GM12878 (cell line): ENCODE results near the gene TIPRL. TPM values are rescaled to one million over a fixed set of nuclear protein-coding genes. Genes with fewer than 3 reads are reported as not detected.

Experiments
- ATAC-seq: fragments of 200-7000 bp; cut with Tn5 transposase; 3 replicates; pipeline ENCODE4 v1.9.1; 2020; ENCODE audit warnings: mild to moderate bottlenecking, moderate library complexity
- BruUV-seq: library from RNA; stranded (reverse); fragments of 400-500 nt; replicated peaks from 2 replicates; lab custom pipeline; 2021; lab: Mats Ljungman, UMichigan
- CTCF ChIA-PET: fragments of 300-600 bp; sonication (Branson Sonifier 250); formaldehyde crosslinking; extraction: SDS; loops from one replicate; lab custom pipeline; 2021; ENCODE audit warnings: inconsistent platforms; lab: Yijun Ruan, JAX
- POLR2A ChIA-PET: fragments of 350-600 bp; formaldehyde crosslinking; extraction: SDS; loops from one replicate; lab custom pipeline; 2021; ENCODE audit warnings: inconsistent platforms; lab: Charles Lee
- RAD21 ChIA-PET: fragments of 300-600 bp; sonication (Branson Sonifier 250); formaldehyde crosslinking; loops from one replicate; lab custom pipeline; 2023; ENCODE audit warnings: antibody characterized with exemption; ENCODE audit not compliant: unreplicated experiment; lab: Charles Lee
- SMC1A ChIA-PET: fragments of 300-600 bp; sonication (Branson Sonifier 250); formaldehyde crosslinking; loops from one replicate; lab custom pipeline; 2023; ENCODE audit not compliant: unreplicated experiment, uncharacterized antibody; lab: Charles Lee
- DNase-seq: peaks from one replicate; pipeline ENCODE4 v3.0.0-alpha.2; 2011; ENCODE audit warnings: low read depth, low spot score
- FAIRE-seq: peaks from 3 replicates; lab custom pipeline; 2011; peaks lifted over from hg19 to GRCh38; lab: Jason Lieb, UNC
- H2AFZ ChIP-seq: 2 replicates; pipeline ENCODE4 v1.6.0; 2011; ENCODE audit warnings: low read depth, low read length, control low read depth; ENCODE audit not compliant: control insufficient read depth
- H3K27ac ChIP-seq: 2 replicates; pipeline ENCODE4 v1.5.1; 2011; ENCODE audit warnings: control low read depth; ENCODE audit not compliant: control insufficient read depth, insufficient read depth
- H3K27me3 ChIP-seq, 2 experiments: replicated peaks in 1 of 2; 2 replicates each; pipeline versions ENCODE4 v1.6.0 to v1.6.1; 2011; ENCODE audit warnings: low read length in 1 of 2; ENCODE audit not compliant: control insufficient read depth in 2 of 2, insufficient read depth in 2 of 2
- H3K36me3 ChIP-seq, 2 experiments: 2 replicates each; pipeline ENCODE4 v1.5.1; 2011; ENCODE audit warnings: low read length in 1 of 2; ENCODE audit not compliant: control insufficient read depth in 2 of 2, insufficient read depth in 2 of 2
- H3K4me1 ChIP-seq: 2 replicates; pipeline ENCODE4 v1.6.1; 2011; ENCODE audit warnings: mild to moderate bottlenecking, low read length, moderate library complexity, mixed read lengths; ENCODE audit not compliant: control insufficient read depth, insufficient read depth
- H3K4me2 ChIP-seq: 2 replicates; pipeline ENCODE4 v1.6.0; 2011; ENCODE audit warnings: control low read depth; ENCODE audit not compliant: control insufficient read depth, insufficient read depth
- H3K4me3 ChIP-seq: fragments of 200-600 bp; sonication (generic); 2 replicates; pipeline ENCODE4 v1.5.1; 2016
- H3K79me2 ChIP-seq: 2 replicates; pipeline ENCODE4 v1.6.0; 2011; ENCODE audit warnings: low read length; ENCODE audit not compliant: control insufficient read depth, insufficient read depth
- H3K9ac ChIP-seq: 2 replicates; pipeline ENCODE4 v1.8.0; 2011; ENCODE audit warnings: low read length, control low read depth, mixed read lengths; ENCODE audit not compliant: control insufficient read depth, insufficient read depth
- H3K9me3 ChIP-seq: replicated peaks from 3 replicates; pipeline ENCODE4 v1.5.1; 2011; ENCODE audit warnings: mild to moderate bottlenecking, low read length; ENCODE audit not compliant: control insufficient read depth, insufficient read depth
- H4K20me1 ChIP-seq: 2 replicates; pipeline ENCODE4 v1.6.0; 2011; ENCODE audit not compliant: control insufficient read depth, insufficient read depth
- ATF2 ChIP-seq: IDR thresholded peaks from 2 replicates; pipeline ENCODE4 v1.6.1; 2012; ENCODE audit warnings: low read length, inconsistent platforms
- ATF3 ChIP-seq: IDR thresholded peaks from 2 replicates; pipeline ENCODE4 v1.6.1; 2011; ENCODE audit warnings: low read depth, mild to moderate bottlenecking, low read length, moderate library complexity, borderline replicate concordance; ENCODE audit errors: extremely low read depth
- BHLHE40 ChIP-seq, 2 experiments: fragments of 450-650 bp in 1 of 2; IDR thresholded peaks; 2 replicates each; pipeline ENCODE4 v1.6.1; 2011 to 2017; ENCODE audit warnings: low read depth in 2 of 2, borderline replicate concordance in 1 of 2, improper control_type of control experiment in 1 of 2, low read length in 1 of 2, mild to moderate bottlenecking in 1 of 2
- CBX3 ChIP-seq: fragments of 200-600 bp; sonication (generic); IDR thresholded peaks from 2 replicates; pipeline ENCODE4 v1.6.1; 2016; ENCODE audit warnings: low read depth, borderline replicate concordance
- CEBPZ ChIP-seq: fragments of 150-350 bp; IDR thresholded peaks from 2 replicates; pipeline ENCODE4 v1.6.1; 2016; ENCODE audit warnings: low read depth, low read length
- E2F4 ChIP-seq: IDR thresholded peaks from 2 replicates; pipeline ENCODE4 v1.6.1; 2012; ENCODE audit warnings: low read depth, low read length, improper control_type of control experiment
- EP300 ChIP-seq, 2 experiments: fragments of 150-350 bp in 1 of 2; IDR thresholded peaks; 2 replicates each; pipeline ENCODE4 v1.6.1; 2011 to 2012; ENCODE audit warnings: low read depth in 2 of 2, low read length in 2 of 2, borderline replicate concordance in 1 of 2, improper control_type of control experiment in 1 of 2, inconsistent platforms in 1 of 2; ENCODE audit not compliant: control insufficient read depth in 1 of 2
- GABPA ChIP-seq: IDR thresholded peaks from 2 replicates; pipeline ENCODE4 v1.6.1; 2014; ENCODE audit warnings: antibody characterized with exemption, low read depth, mild to moderate bottlenecking, inconsistent platforms
- GATAD2B ChIP-seq: fragments of 450-650 bp; conservative IDR thresholded peaks from 2 replicates; pipeline ENCODE4 v1.6.1; 2017; ENCODE audit warnings: low read depth, mild to moderate bottlenecking, moderate library complexity
- HDGF ChIP-seq: fragments of 450-650 bp; IDR thresholded peaks from 2 replicates; pipeline ENCODE4 v1.6.1; 2016; ENCODE audit warnings: antibody characterized with exemption
- NFIC ChIP-seq: IDR thresholded peaks from 2 replicates; pipeline ENCODE4 v1.6.1; 2012; ENCODE audit warnings: low read depth, mild to moderate bottlenecking, inconsistent platforms, low read length, moderate library complexity
- NR2C1 ChIP-seq: fragments of 450-650 bp; IDR thresholded peaks from 2 replicates; pipeline ENCODE4 v1.6.1; 2017; ENCODE audit warnings: antibody characterized with exemption, mild to moderate bottlenecking, moderate library complexity
- NRF1 ChIP-seq: conservative IDR thresholded peaks from 2 replicates; pipeline ENCODE4 v1.6.1; 2011; ENCODE audit warnings: mild to moderate bottlenecking, low read depth, low read length, improper control_type of control experiment
- POU2F2 ChIP-seq: IDR thresholded peaks from 3 replicates; pipeline ENCODE4 v1.6.1; 2011; ENCODE audit warnings: low read depth, mild to moderate bottlenecking, low read length, borderline replicate concordance
- RFX5 ChIP-seq: IDR thresholded peaks from 2 replicates; pipeline ENCODE4 v1.6.1; 2011; ENCODE audit warnings: low read depth, low read length, improper control_type of control experiment
- SMAD1 ChIP-seq: fragments of 450-650 bp; IDR thresholded peaks from 2 replicates; pipeline ENCODE4 v1.6.1; 2018; ENCODE audit warnings: mild to moderate bottlenecking, low read depth; ENCODE audit not compliant: partially characterized antibody
- SMAD5 ChIP-seq: IDR thresholded peaks from 2 replicates; pipeline ENCODE4 v1.6.1; 2016; ENCODE audit warnings: antibody characterized with exemption, low read depth
- SREBF1 ChIP-seq: IDR thresholded peaks from 2 replicates; pipeline ENCODE4 v1.6.1; 2012; ENCODE audit warnings: mild to moderate bottlenecking, low read length
- ZZZ3 ChIP-seq: IDR thresholded peaks from 2 replicates; pipeline ENCODE4 v1.6.1; 2011; ENCODE audit warnings: low read depth; ENCODE audit not compliant: control insufficient read depth, insufficient read length
- WGBS: methylation state at CpG from one replicate; pipeline ENCODE4 v1.1.6; 2016; ENCODE audit warnings: low lambda C conversion rate; ENCODE audit not compliant: insufficient replicate concordance, insufficient coverage; ENCODE audit errors: missing lambda C conversion rate; 5-methylcytosine and 5-hydroxymethylcytosine counted together
- in situ Hi-C: fragments of 300-500 bp; cut with MboI; formaldehyde crosslinking; loops from 9 replicates; pipeline ENCODE4 v1.14.3; 2018; ENCODE audit warnings: mixed read lengths
- intact Hi-C: fragments of 100-400 bp; cut with micrococcal nuclease; formaldehyde crosslinking; loops from one replicate; pipeline ENCODE4 v1.14.2; 2022; ENCODE audit not compliant: unreplicated experiment
- polyA plus RNA-seq, 11 experiments: library from polyadenylated mRNA; depleted of rRNA in 4 of 11; unstranded in 6 of 11; stranded (reverse) in 5 of 11; fragments of >200 nt; fragmentation: Nextera tagmentation in 4 of 11; fragmentation: Illumina TruSeq in 1 of 11; extraction: Ambion mirVana in 4 of 11; extraction: Trizol in 1 of 11; gene quantifications; 1 replicate in 1 of 11; 2 replicates in 10 of 11; pipeline versions ENCODE4 v1.2.1 to v1.2.3, GENCODE V29; 2011 to 2016; ENCODE audit warnings: inconsistent platforms in 2 of 11, missing spikeins in 2 of 11, low read depth in 1 of 11
- total RNA-seq, 4 experiments: library from RNA; depleted of rRNA in 3 of 4; stranded (reverse); fragments of >200 nt in 3 of 4; fragmentation: Illumina TruSeq in 1 of 4; extraction: Trizol in 1 of 4; gene quantifications; 2 replicates each; pipeline versions ENCODE4 v1.2.1 to v1.2.3, GENCODE V29; 2013 to 2021

TIPRL gene
- total and polyA plus RNA-seq, 10 of the 15 experiments (the other 5 are each of a cell fraction or from before 2014, with no cell fraction given): 36.4 to 72.1 (median 49.9) TPM

DNA sequence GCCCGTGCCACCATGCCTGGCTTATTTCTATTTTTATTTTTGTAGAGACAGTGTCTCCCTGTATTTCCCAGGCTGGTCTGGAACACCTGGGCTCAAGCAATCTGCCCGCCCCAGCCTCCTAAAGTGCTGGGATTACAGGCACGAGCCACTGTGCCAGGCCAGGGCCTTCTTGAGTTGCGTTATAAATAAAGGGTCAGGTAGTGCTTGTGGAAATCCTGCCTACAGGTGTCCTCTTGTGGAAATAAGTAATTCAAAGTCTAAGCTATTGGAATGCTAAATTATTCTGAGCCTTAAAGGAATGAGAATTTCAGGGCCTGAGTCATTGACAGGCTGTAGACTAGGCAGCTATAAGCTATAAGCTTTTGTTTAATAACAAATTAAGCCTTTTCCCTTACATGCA is 38.9 kb downstream of the TIPRL start:
- intact Hi-C loops: no loop called here
- Histone ChIP-seq H3K27ac (no peak overlapping the region), H3K36me3 (no peaks in the 10 kb centered on the region), H3K27me3 (no peaks in the 10 kb centered on the region), H4K20me1 (no peaks in the 10 kb centered on the region), H3K9ac (no peak overlapping the region), H3K4me3 (no peak overlapping the region), H3K4me2 (no peak overlapping the region), H3K4me1 (no peaks in the 10 kb centered on the region), H2AFZ (no peak overlapping the region), H3K9me3 (no peaks in the 10 kb centered on the region; the same call in 2 of the 3 replicates), H3K79me2 (no peaks in the 10 kb centered on the region)
- no peak for TF ChIP-seq GABPA
- no peak for TF ChIP-seq SMAD1
- no peak for TF ChIP-seq E2F4
- no peak for TF ChIP-seq CEBPZ
- no peak for TF ChIP-seq ATF2
- TF ChIP-seq NFIC: no peak
- no peak for TF ChIP-seq RFX5
- TF ChIP-seq SMAD5: no peak
- TF ChIP-seq BHLHE40 (IDR thresholded peaks at IDR 0.05; ENCODE audit: borderline replicate concordance in 1 of 2, low read depth in 2 of 2, low read length in 1 of 2): no peak
- TF ChIP-seq POU2F2: no peak
- TF ChIP-seq CBX3: no peak
- TF ChIP-seq NRF1: no peak
- no peak for TF ChIP-seq HDGF
- TF ChIP-seq EP300 (IDR thresholded peaks at IDR 0.05; ENCODE audit: borderline replicate concordance in 1 of 2, control insufficient read depth in 1 of 2, low read depth in 2 of 2, low read length in 2 of 2): no peak
- no peak for TF ChIP-seq ATF3
- no peak for TF ChIP-seq GATAD2B
- TF ChIP-seq ZZZ3: no peak
- no peak for TF ChIP-seq NR2C1
- no peak for TF ChIP-seq SREBF1
- FAIRE-seq (no peak), ATAC-seq (no peak), DNase-seq (no peak)
- ChIA-PET CTCF (interaction anchor here (0.9 to 2.3 kb wide), 4 partner anchors 13 to 419 kb away, joined by 3 to 10 read pairs (median 4); no protein-coding TSS in a partner anchor), RAD21 (no interaction called here), POLR2A (interaction anchor here (0.7 kb wide), 1 partner anchor 435 kb away, joined by 4 read pairs; no protein-coding TSS in a partner anchor), SMC1A (interaction anchor here (0.6 to 1.5 kb wide), 6 partner anchors 15 to 179 kb away, joined by 3 to 4 read pairs (median 4); no protein-coding TSS in a partner anchor)
- 79% methylated on average over 4 of the region's 4 CpGs for WGBS
- in situ Hi-C loops: no loop called here
- BruUV-seq: no TSS peak
